GM12878 (cell line): ENCODE measurements around the gene HCST. TPM values are rescaled to one million over a fixed set of nuclear protein-coding genes. Genes with fewer than 3 reads are reported as not detected.

Experiments
- ATAC-seq: fragments of 200-7000 bp; cut with Tn5 transposase; 3 replicates; pipeline ENCODE4 v1.9.1; 2020; ENCODE audit warnings: mild to moderate bottlenecking, moderate library complexity
- BruUV-seq: library from RNA; stranded (reverse); fragments of 400-500 nt; replicated peaks from 2 replicates; lab custom pipeline; 2021; lab: Mats Ljungman, UMichigan
- CTCF ChIA-PET: fragments of 300-600 bp; sonication (Branson Sonifier 250); formaldehyde crosslinking; extraction: SDS; loops from one replicate; lab custom pipeline; 2021; ENCODE audit warnings: inconsistent platforms; lab: Yijun Ruan, JAX
- POLR2A ChIA-PET: fragments of 350-600 bp; formaldehyde crosslinking; extraction: SDS; loops from one replicate; lab custom pipeline; 2021; ENCODE audit warnings: inconsistent platforms; lab: Charles Lee
- RAD21 ChIA-PET: fragments of 300-600 bp; sonication (Branson Sonifier 250); formaldehyde crosslinking; loops from one replicate; lab custom pipeline; 2023; ENCODE audit warnings: antibody characterized with exemption; ENCODE audit not compliant: unreplicated experiment; lab: Charles Lee
- SMC1A ChIA-PET: fragments of 300-600 bp; sonication (Branson Sonifier 250); formaldehyde crosslinking; loops from one replicate; lab custom pipeline; 2023; ENCODE audit not compliant: unreplicated experiment, uncharacterized antibody; lab: Charles Lee
- DNase-seq: peaks from one replicate; pipeline ENCODE4 v3.0.0-alpha.2; 2011; ENCODE audit warnings: low read depth, low spot score
- FAIRE-seq: peaks from 3 replicates; lab custom pipeline; 2011; peaks lifted over from hg19 to GRCh38; lab: Jason Lieb, UNC
- H2AFZ ChIP-seq: 2 replicates; pipeline ENCODE4 v1.6.0; 2011; ENCODE audit warnings: low read depth, low read length, control low read depth; ENCODE audit not compliant: control insufficient read depth
- H3K27ac ChIP-seq: 2 replicates; pipeline ENCODE4 v1.5.1; 2011; ENCODE audit warnings: control low read depth; ENCODE audit not compliant: control insufficient read depth, insufficient read depth
- H3K27me3 ChIP-seq, 2 experiments: replicated peaks in 1 of 2; 2 replicates each; pipeline versions ENCODE4 v1.6.0 to v1.6.1; 2011; ENCODE audit warnings: low read length in 1 of 2; ENCODE audit not compliant: control insufficient read depth in 2 of 2, insufficient read depth in 2 of 2
- H3K36me3 ChIP-seq, 2 experiments: 2 replicates each; pipeline ENCODE4 v1.5.1; 2011; ENCODE audit warnings: low read length in 1 of 2; ENCODE audit not compliant: control insufficient read depth in 2 of 2, insufficient read depth in 2 of 2
- H3K4me1 ChIP-seq: 2 replicates; pipeline ENCODE4 v1.6.1; 2011; ENCODE audit warnings: mild to moderate bottlenecking, low read length, moderate library complexity, mixed read lengths; ENCODE audit not compliant: control insufficient read depth, insufficient read depth
- H3K4me2 ChIP-seq: 2 replicates; pipeline ENCODE4 v1.6.0; 2011; ENCODE audit warnings: control low read depth; ENCODE audit not compliant: control insufficient read depth, insufficient read depth
- H3K4me3 ChIP-seq: fragments of 200-600 bp; sonication (generic); 2 replicates; pipeline ENCODE4 v1.5.1; 2016
- H3K79me2 ChIP-seq: 2 replicates; pipeline ENCODE4 v1.6.0; 2011; ENCODE audit warnings: low read length; ENCODE audit not compliant: control insufficient read depth, insufficient read depth
- H3K9ac ChIP-seq: 2 replicates; pipeline ENCODE4 v1.8.0; 2011; ENCODE audit warnings: low read length, control low read depth, mixed read lengths; ENCODE audit not compliant: control insufficient read depth, insufficient read depth
- H3K9me3 ChIP-seq: replicated peaks from 3 replicates; pipeline ENCODE4 v1.5.1; 2011; ENCODE audit warnings: mild to moderate bottlenecking, low read length; ENCODE audit not compliant: control insufficient read depth, insufficient read depth
- H4K20me1 ChIP-seq: 2 replicates; pipeline ENCODE4 v1.6.0; 2011; ENCODE audit not compliant: control insufficient read depth, insufficient read depth
- FOS ChIP-seq: IDR thresholded peaks from 3 replicates; pipeline ENCODE4 v1.6.1; 2011; ENCODE audit warnings: borderline replicate concordance; ENCODE audit not compliant: insufficient read length; ENCODE audit errors: extremely low read depth
- POLR2AphosphoS2 ChIP-seq: IDR thresholded peaks from 2 replicates; pipeline ENCODE4 v1.6.1; 2011; ENCODE audit warnings: low read depth, mild to moderate bottlenecking, low read length, improper control_type of control experiment, moderate library complexity
- REST ChIP-seq: IDR thresholded peaks from 2 replicates; pipeline ENCODE4 v1.6.1; 2012; ENCODE audit warnings: mild to moderate bottlenecking, low read depth, low read length
- SUPT20H ChIP-seq: IDR thresholded peaks from 2 replicates; pipeline ENCODE4 v1.6.1; 2011; ENCODE audit warnings: low read depth, mild to moderate bottlenecking, low read length, moderate library complexity, borderline replicate concordance; ENCODE audit not compliant: control insufficient read depth
- WRNIP1 ChIP-seq: IDR thresholded peaks from 2 replicates; pipeline ENCODE4 v1.6.1; 2011; ENCODE audit warnings: low read depth, low read length, improper control_type of control experiment, borderline replicate concordance
- WGBS: methylation state at CpG from one replicate; pipeline ENCODE4 v1.1.6; 2016; ENCODE audit warnings: low lambda C conversion rate; ENCODE audit not compliant: insufficient replicate concordance, insufficient coverage; ENCODE audit errors: missing lambda C conversion rate; 5-methylcytosine and 5-hydroxymethylcytosine counted together
- in situ Hi-C: fragments of 300-500 bp; cut with MboI; formaldehyde crosslinking; loops from 9 replicates; pipeline ENCODE4 v1.14.3; 2018; ENCODE audit warnings: mixed read lengths
- intact Hi-C: fragments of 100-400 bp; cut with micrococcal nuclease; formaldehyde crosslinking; loops from one replicate; pipeline ENCODE4 v1.14.2; 2022; ENCODE audit not compliant: unreplicated experiment
- polyA plus RNA-seq, 11 experiments: library from polyadenylated mRNA; depleted of rRNA in 4 of 11; unstranded in 6 of 11; stranded (reverse) in 5 of 11; fragments of >200 nt; fragmentation: Nextera tagmentation in 4 of 11; fragmentation: Illumina TruSeq in 1 of 11; extraction: Ambion mirVana in 4 of 11; extraction: Trizol in 1 of 11; gene quantifications; 1 replicate in 1 of 11; 2 replicates in 10 of 11; pipeline versions ENCODE4 v1.2.1 to v1.2.3, GENCODE V29; 2011 to 2016; ENCODE audit warnings: inconsistent platforms in 2 of 11, missing spikeins in 2 of 11, low read depth in 1 of 11
- total RNA-seq, 4 experiments: library from RNA; depleted of rRNA in 3 of 4; stranded (reverse); fragments of >200 nt in 3 of 4; fragmentation: Illumina TruSeq in 1 of 4; extraction: Trizol in 1 of 4; gene quantifications; 2 replicates each; pipeline versions ENCODE4 v1.2.1 to v1.2.3, GENCODE V29; 2013 to 2021
- TF ChIP-seq, protein P1 (sequence below): IDR thresholded peaks from 2 replicates; pipeline ENCODE4 v1.6.1; 2011; ENCODE audit warnings: borderline replicate concordance, low read depth, mild to moderate bottlenecking, moderate library complexity, low read length; ENCODE audit not compliant: insufficient read depth, poor library complexity, severe bottlenecking
- TF ChIP-seq, protein P2 (sequence below): fragments of 450-650 bp; conservative IDR thresholded peaks from 2 replicates; pipeline ENCODE4 v1.6.1; 2017; ENCODE audit warnings: mild to moderate bottlenecking, moderate library complexity

The HCST gene
- total and polyA plus RNA-seq, 10 of the 15 experiments (the other 5 are each of a cell fraction or from before 2014, with no cell fraction given), result 7.5 to 79.6 (median 33.6) TPM

- ATAC-seq (no peak), DNase-seq (no peak), FAIRE-seq (no peak)
- Histone ChIP-seq H3K27me3 (peaks cover 14 to 15% of the 10 kb centered on the region in 2 experiments; a peak in 3 of 4 replicates), H3K27ac (no peak overlapping the region), H3K4me2 (no peak overlapping the region), H3K79me2 (no peaks in the 10 kb centered on the region), H2AFZ (no peak overlapping the region), H3K4me3 (no peak overlapping the region), H3K4me1 (peaks cover 3% of the 10 kb centered on the region; the same call in 1 of the 2 replicates), H3K9me3 (no peaks in the 10 kb centered on the region), H4K20me1 (no peaks in the 10 kb centered on the region), H3K36me3 (no peaks in the 10 kb centered on the region), H3K9ac (no peak overlapping the region)
- no TSS peak for BruUV-seq
- POLR2A ChIA-PET, result interaction anchor here (0.7 kb wide), 1 partner anchor 72 kb away, joined by 3 read pairs; no protein-coding TSS in a partner anchor
- 16% methylated on average over 6 of the region's 6 CpGs for WGBS
- RAD21 ChIA-PET, result no interaction called here
- intact Hi-C loops (no loop called here), in situ Hi-C loops (no loop called here)
- SMC1A ChIA-PET, result no interaction called here
- TF ChIP-seq WRNIP1, result no peak
- no peak for TF ChIP-seq POLR2AphosphoS2
- no peak for TF ChIP-seq REST
- no peak for TF ChIP-seq FOS
- no peak for TF ChIP-seq SUPT20H
- TF ChIP-seq, protein P1, sequence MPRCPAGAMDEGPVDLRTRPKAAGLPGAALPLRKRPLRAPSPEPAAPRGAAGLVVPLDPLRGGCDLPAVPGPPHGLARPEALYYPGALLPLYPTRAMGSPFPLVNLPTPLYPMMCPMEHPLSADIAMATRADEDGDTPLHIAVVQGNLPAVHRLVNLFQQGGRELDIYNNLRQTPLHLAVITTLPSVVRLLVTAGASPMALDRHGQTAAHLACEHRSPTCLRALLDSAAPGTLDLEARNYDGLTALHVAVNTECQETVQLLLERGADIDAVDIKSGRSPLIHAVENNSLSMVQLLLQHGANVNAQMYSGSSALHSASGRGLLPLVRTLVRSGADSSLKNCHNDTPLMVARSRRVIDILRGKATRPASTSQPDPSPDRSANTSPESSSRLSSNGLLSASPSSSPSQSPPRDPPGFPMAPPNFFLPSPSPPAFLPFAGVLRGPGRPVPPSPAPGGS, result no peak
- TF ChIP-seq, protein P2, sequence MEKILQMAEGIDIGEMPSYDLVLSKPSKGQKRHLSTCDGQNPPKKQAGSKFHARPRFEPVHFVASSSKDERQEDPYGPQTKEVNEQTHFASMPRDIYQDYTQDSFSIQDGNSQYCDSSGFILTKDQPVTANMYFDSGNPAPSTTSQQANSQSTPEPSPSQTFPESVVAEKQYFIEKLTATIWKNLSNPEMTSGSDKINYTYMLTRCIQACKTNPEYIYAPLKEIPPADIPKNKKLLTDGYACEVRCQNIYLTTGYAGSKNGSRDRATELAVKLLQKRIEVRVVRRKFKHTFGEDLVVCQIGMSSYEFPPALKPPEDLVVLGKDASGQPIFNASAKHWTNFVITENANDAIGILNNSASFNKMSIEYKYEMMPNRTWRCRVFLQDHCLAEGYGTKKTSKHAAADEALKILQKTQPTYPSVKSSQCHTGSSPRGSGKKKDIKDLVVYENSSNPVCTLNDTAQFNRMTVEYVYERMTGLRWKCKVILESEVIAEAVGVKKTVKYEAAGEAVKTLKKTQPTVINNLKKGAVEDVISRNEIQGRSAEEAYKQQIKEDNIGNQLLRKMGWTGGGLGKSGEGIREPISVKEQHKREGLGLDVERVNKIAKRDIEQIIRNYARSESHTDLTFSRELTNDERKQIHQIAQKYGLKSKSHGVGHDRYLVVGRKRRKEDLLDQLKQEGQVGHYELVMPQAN, result no peak
- CTCF ChIA-PET, result no interaction called here
Measured at GRCh38 chr19:35858311-35858710, 44.0 kb upstream of the HCST start.
